GM13976 (cell line): ENCODE data around the gene CACNA2D3.

Source experiments
- DNase-seq: peaks from one replicate; pipeline ENCODE4 v3.0.0; 2012; ENCODE audit warnings: low spot score
- CTCF ChIP-seq: IDR thresholded peaks from 2 replicates; pipeline ENCODE4 v1.5.1; 2012; ENCODE audit warnings: borderline replicate concordance, mild to moderate bottlenecking; ENCODE audit not compliant: insufficient read depth; ENCODE audit errors: extremely low read depth, missing control alignments, control extremely low read depth
- in situ Hi-C: fragments of 300-500 bp; cut with MboI; formaldehyde crosslinking; loops from one replicate; pipeline ENCODE4 v1.12.0; 2022; ENCODE audit warnings: low sequenced_read_pairs, mixed read lengths, inconsistent platforms; ENCODE audit not compliant: unreplicated experiment

The CACNA2D3 gene

GRCh38 chr3:54988838-54989630, 866.7 kb downstream of the CACNA2D3 start:
- DNase-seq = no peak
- in situ Hi-C loops = no loop called here
- no peak for TF ChIP-seq CTCF

- in situ Hi-C loops = no loop called here
- no peak for DNase-seq
- TF ChIP-seq CTCF = no peak
Observed at GRCh38 chr3:54994111-54994513, 871.8 kb downstream of the CACNA2D3 start.

GRCh38 chr3:54999159-54999558, 876.8 kb downstream of the CACNA2D3 start:
- in situ Hi-C loops = no loop called here
- no peak for TF ChIP-seq CTCF
- no peak for DNase-seq

- in situ Hi-C loops = no loop called here
- no peak for TF ChIP-seq CTCF
- no peak for DNase-seq
Observed at GRCh38 chr3:54999811-55000210, 877.5 kb downstream of the CACNA2D3 start.

- in situ Hi-C loops = no loop called here
- no peak for TF ChIP-seq CTCF
- DNase-seq = no peak
Observed at GRCh38 chr3:55000546-55000945, 878.2 kb downstream of the CACNA2D3 start.

- in situ Hi-C loops = no loop called here
- DNase-seq = no peak
- TF ChIP-seq CTCF = no peak
Observed at GRCh38 chr3:55000953-55001352, 878.6 kb downstream of the CACNA2D3 start.
